ENCODE results near the gene CD300A. TPM values are rescaled to one million over a fixed set of nuclear protein-coding genes. Genes with fewer than 3 reads are reported as not detected.

Gene CD300A
- total RNA-seq, 1 donor from 2014 or later = 17.5 TPM

GRCh38 chr17:74465378-74466110, 890 bp upstream of the CD300A start:
- H3K4me1 ChIP-seq = peaks cover 7% of the 10 kb centered on the region
- DNase-seq (no peak), ATAC-seq (no peak)
- H3K9me3 ChIP-seq = no peaks in the 10 kb centered on the region
- no peak overlapping the region for H3K4me3 ChIP-seq
- peak overlapping the region; percentile 71 for H3K27ac ChIP-seq
- H3K27me3 ChIP-seq = peaks cover 12% of the 10 kb centered on the region
- intact Hi-C loops (cut with DNase I) = no loop called here
- no peaks in the 10 kb centered on the region for H3K36me3 ChIP-seq
- no peak for TF ChIP-seq CTCF (IDR thresholded peaks at IDR 0.05)

GRCh38 chr17:74466828-74467184, 372 bp downstream of the CD300A start:
- intact Hi-C loops (cut with DNase I) = no loop called here
- peak overlapping the region; percentile 71 for H3K27ac ChIP-seq
- TF ChIP-seq CTCF (IDR thresholded peaks at IDR 0.05) = no peak
- no peaks in the 10 kb centered on the region for H3K9me3 ChIP-seq
- DNase-seq (no peak), ATAC-seq (peak; percentile 2)
- peaks cover 7% of the 10 kb centered on the region for H3K4me1 ChIP-seq
- no peaks in the 10 kb centered on the region for H3K36me3 ChIP-seq
- H3K27me3 ChIP-seq = peaks cover 16% of the 10 kb centered on the region
- H3K4me3 ChIP-seq = peak overlapping the region; percentile 48

- peak; percentile 31 for ATAC-seq
- DNase-seq = no peak
- peak overlapping the region; percentile 63 for H3K27ac ChIP-seq
- peaks cover 16% of the 10 kb centered on the region for H3K27me3 ChIP-seq
- H3K4me1 ChIP-seq = peaks cover 5% of the 10 kb centered on the region
- H3K9me3 ChIP-seq = no peaks in the 10 kb centered on the region
- no peaks in the 10 kb centered on the region for H3K36me3 ChIP-seq
- no peak for TF ChIP-seq CTCF (IDR thresholded peaks at IDR 0.05)
- H3K4me3 ChIP-seq = peak overlapping the region; percentile 48
- intact Hi-C loops (cut with DNase I) = no loop called here
Measured at GRCh38 chr17:74467221-74467951, 952 bp downstream of the CD300A start.

- H3K27me3 ChIP-seq = peaks cover 16% of the 10 kb centered on the region
- intact Hi-C loops (cut with DNase I) = no loop called here
Measured at GRCh38 chr17:74471341-74471740, 4.9 kb downstream of the CD300A start.

GRCh38 chr17:74472890-74473289, 6.5 kb downstream of the CD300A start:
- DNase-seq = no peak
- H3K27ac ChIP-seq = no peak overlapping the region
- H3K4me1 ChIP-seq = peaks cover 3% of the 10 kb centered on the region
- TF ChIP-seq CTCF (IDR thresholded peaks at IDR 0.05) = no peak
- no peaks in the 10 kb centered on the region for H3K9me3 ChIP-seq
- H3K4me3 ChIP-seq = no peak overlapping the region
- intact Hi-C loops (cut with DNase I) = no loop called here
- ATAC-seq = no peak
- H3K36me3 ChIP-seq = no peaks in the 10 kb centered on the region
- peaks cover 14% of the 10 kb centered on the region for H3K27me3 ChIP-seq

More at GRCh38 chr17:74471341-74471740, 4.9 kb downstream of the CD300A start:
- Histone ChIP-seq H3K36me3 (no peaks in the 10 kb centered on the region), H3K4me3 (no peak overlapping the region), H3K27ac (no peak overlapping the region), H3K4me1 (peaks cover 3% of the 10 kb centered on the region), H3K9me3 (no peaks in the 10 kb centered on the region)
- DNase-seq (no peak), ATAC-seq (no peak)
- no peak for TF ChIP-seq CTCF (IDR thresholded peaks at IDR 0.05)
